ENCODE data around the gene MYH14. TPM values are rescaled to one million over a fixed set of nuclear protein-coding genes. Genes with fewer than 3 reads are reported as not detected.

MYH14 gene
- total RNA-seq, 2 donors from 2014 or later, result 2.6 to 11.1 TPM

DNA sequence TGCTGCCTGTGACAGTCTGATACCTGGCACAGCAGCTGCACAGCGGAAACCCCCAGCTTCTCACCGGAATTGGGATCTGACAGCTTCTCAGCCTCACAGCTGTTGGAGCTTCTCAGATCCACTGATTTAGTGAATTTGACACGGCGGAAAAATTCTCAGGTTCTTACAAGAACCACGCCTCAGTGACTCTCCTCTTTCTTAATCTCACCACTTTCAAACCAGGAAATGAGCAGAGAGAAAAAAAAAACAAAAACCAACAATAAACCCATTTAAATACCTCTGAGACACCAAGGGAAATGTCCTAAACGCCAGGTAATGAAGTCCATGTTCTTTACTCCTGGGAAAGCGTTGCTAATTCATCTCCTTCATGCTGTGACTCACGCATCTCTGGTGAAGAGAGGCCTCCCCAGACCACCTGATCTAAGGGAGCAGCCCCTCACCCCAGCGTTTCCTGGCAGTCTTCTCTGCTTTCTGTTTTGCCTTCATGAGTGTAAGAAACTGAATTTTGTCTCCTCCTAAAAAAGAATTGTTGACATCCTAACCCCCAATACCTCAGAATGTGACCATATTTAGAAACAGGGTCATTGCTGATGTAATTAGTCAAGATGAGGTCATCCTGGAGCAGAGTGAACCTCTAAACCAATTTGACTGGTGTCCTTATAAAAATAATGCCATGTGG, 24.4 kb upstream of the MYH14 start:
- Histone ChIP-seq H3K36me3 (no peaks in the 10 kb centered on the region), H3K9me3 (no peaks in the 10 kb centered on the region), H3K27me3 (replicated peaks; ENCODE audit: insufficient read depth) (no peaks in the 10 kb centered on the region), H3K27ac (no peak overlapping the region), H3K4me1 (ENCODE audit: control insufficient read depth in 1 of 2, low read depth in 2 of 2) (no peaks in the 10 kb centered on the region), H3K4me3 (no peak overlapping the region)
- DNase-seq (ENCODE audit: low spot score) (no peak), ATAC-seq (ENCODE audit: insufficient number of reproducible peaks, low FRiP score, low read depth) (no peak)
- TF ChIP-seq, protein P1, sequence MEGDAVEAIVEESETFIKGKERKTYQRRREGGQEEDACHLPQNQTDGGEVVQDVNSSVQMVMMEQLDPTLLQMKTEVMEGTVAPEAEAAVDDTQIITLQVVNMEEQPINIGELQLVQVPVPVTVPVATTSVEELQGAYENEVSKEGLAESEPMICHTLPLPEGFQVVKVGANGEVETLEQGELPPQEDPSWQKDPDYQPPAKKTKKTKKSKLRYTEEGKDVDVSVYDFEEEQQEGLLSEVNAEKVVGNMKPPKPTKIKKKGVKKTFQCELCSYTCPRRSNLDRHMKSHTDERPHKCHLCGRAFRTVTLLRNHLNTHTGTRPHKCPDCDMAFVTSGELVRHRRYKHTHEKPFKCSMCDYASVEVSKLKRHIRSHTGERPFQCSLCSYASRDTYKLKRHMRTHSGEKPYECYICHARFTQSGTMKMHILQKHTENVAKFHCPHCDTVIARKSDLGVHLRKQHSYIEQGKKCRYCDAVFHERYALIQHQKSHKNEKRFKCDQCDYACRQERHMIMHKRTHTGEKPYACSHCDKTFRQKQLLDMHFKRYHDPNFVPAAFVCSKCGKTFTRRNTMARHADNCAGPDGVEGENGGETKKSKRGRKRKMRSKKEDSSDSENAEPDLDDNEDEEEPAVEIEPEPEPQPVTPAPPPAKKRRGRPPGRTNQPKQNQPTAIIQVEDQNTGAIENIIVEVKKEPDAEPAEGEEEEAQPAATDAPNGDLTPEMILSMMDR (IDR thresholded peaks at IDR 0.05), result no peak

DNA sequence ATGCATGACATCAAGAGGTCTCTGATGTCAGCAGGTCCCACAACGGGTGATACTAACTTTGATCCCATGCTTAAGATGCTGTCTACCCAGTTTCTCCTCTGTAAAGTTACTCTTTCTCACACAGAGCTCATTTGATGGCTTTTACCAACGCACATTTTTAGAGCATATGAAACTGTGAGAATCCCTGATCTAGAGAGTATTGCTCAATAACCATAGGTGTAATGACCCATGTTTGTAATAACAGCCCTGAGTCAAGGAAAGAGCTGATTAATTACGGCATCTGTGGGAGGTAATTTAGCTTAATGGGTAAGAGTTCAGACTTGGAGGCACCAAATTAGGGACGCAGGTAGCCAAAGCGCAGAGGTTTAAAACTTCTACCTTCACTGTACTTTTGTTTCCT, 22.3 kb upstream of the MYH14 start:
- no peak overlapping the region for H3K4me3 ChIP-seq
- H3K27ac ChIP-seq, result no peak overlapping the region
- TF ChIP-seq, protein P1 (IDR thresholded peaks at IDR 0.05), result no peak
- no peaks in the 10 kb centered on the region for H3K4me1 ChIP-seq (ENCODE audit: control insufficient read depth in 1 of 2, low read depth in 2 of 2)
- H3K9me3 ChIP-seq, result no peaks in the 10 kb centered on the region
- DNase-seq (ENCODE audit: low spot score) (no peak), ATAC-seq (ENCODE audit: insufficient number of reproducible peaks, low FRiP score, low read depth) (no peak)
- no peaks in the 10 kb centered on the region for H3K27me3 ChIP-seq (replicated peaks; ENCODE audit: insufficient read depth)
- no peaks in the 10 kb centered on the region for H3K36me3 ChIP-seq

DNA sequence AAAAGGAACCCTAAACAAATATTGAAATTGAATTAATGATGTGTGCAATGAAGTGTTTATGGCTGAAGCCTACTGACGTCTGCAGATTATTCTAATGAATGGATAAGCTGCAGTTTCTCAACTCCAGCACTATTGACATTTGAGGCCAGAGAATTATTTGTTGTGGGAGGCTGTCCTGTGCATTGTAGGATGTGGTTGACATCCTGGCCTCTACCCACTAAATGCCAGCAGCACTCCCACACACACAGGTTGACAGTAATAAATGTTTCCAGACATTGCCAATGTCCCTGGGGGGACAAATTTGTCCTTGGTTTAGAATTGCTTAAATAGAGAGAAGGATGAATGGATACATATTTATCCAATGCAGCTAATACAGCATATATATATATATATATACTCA, 19.2 kb upstream of the MYH14 start:
- Histone ChIP-seq H3K4me3 (no peak overlapping the region), H3K27me3 (replicated peaks; ENCODE audit: insufficient read depth) (no peaks in the 10 kb centered on the region), H3K36me3 (no peaks in the 10 kb centered on the region), H3K4me1 (ENCODE audit: control insufficient read depth in 1 of 2, low read depth in 2 of 2) (no peaks in the 10 kb centered on the region), H3K27ac (no peak overlapping the region), H3K9me3 (no peaks in the 10 kb centered on the region)
- TF ChIP-seq, protein P1 (IDR thresholded peaks at IDR 0.05), result no peak
- DNase-seq (ENCODE audit: low spot score), result no peak
- ATAC-seq (ENCODE audit: insufficient number of reproducible peaks, low FRiP score, low read depth), result no peak

DNA sequence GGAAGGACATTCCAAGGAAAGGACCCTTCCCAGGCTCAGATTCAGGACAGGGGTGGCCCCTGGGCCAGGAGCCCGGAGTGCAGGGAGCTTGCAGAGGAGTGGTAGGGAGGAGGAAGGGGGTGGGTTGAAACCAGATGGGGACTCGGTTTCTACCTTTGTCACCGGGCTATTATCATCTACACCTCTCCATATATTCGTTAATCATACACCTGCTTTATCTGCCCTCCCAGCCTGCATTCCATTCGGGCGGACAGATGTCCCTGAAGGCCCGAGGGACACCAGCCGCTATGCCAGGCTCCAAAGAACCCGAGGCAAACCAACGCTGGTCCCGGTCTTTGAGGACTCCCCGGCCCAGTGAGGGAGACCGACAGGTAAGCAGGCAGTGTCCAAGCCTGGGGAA, 15.5 kb upstream of the MYH14 start:
- no peak overlapping the region for H3K27ac ChIP-seq
- ATAC-seq (ENCODE audit: insufficient number of reproducible peaks, low FRiP score, low read depth), result no peak

DNA sequence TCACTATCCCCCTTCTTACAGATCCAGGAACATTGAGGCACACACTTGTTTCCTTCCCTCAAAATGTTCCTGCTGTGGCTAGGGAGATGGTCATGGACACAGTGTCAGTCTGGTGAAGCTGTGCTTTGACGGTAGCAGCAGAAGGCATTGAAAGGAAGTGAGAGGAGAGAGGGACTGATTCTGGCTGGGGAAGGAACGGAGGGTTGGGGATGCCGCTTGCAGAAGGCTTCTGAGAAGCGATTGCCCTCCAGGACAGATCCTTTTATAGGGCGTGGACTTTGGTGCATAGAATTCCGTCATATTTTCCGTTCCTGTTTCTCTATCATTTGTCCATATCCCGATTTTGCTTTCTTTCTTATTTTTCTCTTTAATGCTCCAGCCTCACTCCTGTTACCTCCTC, 14.1 kb upstream of the MYH14 start:
- H3K27me3 ChIP-seq (replicated peaks; ENCODE audit: insufficient read depth), result no peaks in the 10 kb centered on the region

More for the DNA sequence above, 15.5 kb upstream of the MYH14 start:
- TF ChIP-seq, protein P1 (IDR thresholded peaks at IDR 0.05), result no peak
- DNase-seq (ENCODE audit: low spot score), result no peak
- Histone ChIP-seq H3K4me3 (no peak overlapping the region), H3K9me3 (no peaks in the 10 kb centered on the region), H3K36me3 (no peaks in the 10 kb centered on the region), H3K27me3 (replicated peaks; ENCODE audit: insufficient read depth) (no peaks in the 10 kb centered on the region), H3K4me1 (ENCODE audit: control insufficient read depth in 1 of 2, low read depth in 2 of 2) (no peaks in the 10 kb centered on the region)

More for the DNA sequence above, 14.1 kb upstream of the MYH14 start:
- H3K27ac ChIP-seq, result no peak overlapping the region
- DNase-seq (ENCODE audit: low spot score), result no peak
- H3K4me3 ChIP-seq, result no peak overlapping the region
- no peak for ATAC-seq (ENCODE audit: insufficient number of reproducible peaks, low FRiP score, low read depth)
- no peaks in the 10 kb centered on the region for H3K9me3 ChIP-seq
- H3K4me1 ChIP-seq (ENCODE audit: control insufficient read depth in 1 of 2, low read depth in 2 of 2), result no peaks in the 10 kb centered on the region
- H3K36me3 ChIP-seq, result no peaks in the 10 kb centered on the region
- TF ChIP-seq, protein P1 (IDR thresholded peaks at IDR 0.05), result no peak
